Measurements from ENCODE around the gene TAF1L.

TAF1L gene

DNA sequence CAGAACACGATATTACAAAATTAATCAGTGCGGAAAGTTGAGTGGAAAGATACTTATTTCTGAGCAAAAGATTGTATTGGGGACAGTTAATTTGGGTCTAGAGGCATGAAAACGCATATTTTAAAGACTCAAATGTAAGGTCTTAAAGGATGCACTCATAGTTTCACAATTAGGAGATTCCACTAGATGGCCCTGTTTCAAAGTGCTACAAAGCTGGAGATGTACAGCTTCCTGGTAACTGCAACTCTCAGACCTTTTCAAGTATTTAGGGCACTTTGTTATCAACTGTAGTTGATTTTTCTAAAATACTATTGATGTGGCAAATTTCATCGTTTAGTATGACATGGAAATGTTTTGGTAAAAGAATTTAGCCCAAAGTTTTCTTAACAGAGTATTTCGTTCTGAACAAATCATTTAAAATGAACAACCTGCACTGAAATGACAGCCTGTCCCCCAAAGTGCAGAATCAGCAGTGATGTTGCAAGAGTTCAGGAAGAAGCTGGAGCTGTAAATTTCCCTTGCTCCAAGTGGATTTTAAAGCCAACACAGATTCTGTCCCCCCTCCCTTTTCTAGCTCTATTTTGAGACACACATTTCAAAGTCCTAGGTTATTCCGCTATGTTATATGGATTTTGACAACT, 46.3 kb downstream of the TAF1L start:
- no peak for DNase-seq (ENCODE audit: low read depth)

DNA sequence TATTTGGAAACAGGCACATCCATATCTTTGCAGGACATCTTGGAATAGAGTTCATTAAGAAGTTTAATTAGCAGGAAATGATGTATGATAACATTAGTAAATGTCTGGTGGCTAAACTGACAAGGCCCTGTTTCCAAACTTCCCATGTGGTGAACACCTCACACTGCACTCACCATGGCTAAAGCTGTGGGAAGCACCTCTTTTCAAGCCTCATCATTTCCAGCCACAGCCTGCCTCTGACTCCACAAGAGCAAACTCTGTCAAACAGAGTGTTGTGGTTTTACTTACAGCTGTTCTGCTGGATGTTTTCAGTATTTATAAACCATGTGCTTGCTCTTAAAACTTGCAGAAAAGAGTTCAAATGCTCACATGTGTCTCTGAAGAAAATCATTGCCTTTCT, 47.6 kb downstream of the TAF1L start:
- DNase-seq (ENCODE audit: low read depth) = no peak

DNA sequence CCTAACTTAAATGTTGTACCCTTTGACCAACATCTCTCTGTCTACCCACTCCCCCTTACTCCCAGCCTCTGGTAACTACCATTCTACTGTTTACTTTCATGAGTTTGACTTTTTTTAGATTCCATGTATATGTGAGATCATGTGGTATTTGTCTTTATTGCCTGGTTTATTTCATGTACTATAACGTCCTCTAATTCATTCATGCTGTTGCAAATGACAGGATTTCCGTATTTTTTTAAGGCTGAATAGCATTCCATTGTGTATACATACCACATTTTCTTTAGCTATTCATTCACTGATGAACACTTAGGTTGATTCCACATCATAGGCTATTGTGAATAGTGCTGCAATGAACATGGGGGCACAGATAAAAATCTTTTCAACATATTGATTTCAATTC, 50.7 kb downstream of the TAF1L start:
- no peak for DNase-seq (ENCODE audit: low read depth)

DNA sequence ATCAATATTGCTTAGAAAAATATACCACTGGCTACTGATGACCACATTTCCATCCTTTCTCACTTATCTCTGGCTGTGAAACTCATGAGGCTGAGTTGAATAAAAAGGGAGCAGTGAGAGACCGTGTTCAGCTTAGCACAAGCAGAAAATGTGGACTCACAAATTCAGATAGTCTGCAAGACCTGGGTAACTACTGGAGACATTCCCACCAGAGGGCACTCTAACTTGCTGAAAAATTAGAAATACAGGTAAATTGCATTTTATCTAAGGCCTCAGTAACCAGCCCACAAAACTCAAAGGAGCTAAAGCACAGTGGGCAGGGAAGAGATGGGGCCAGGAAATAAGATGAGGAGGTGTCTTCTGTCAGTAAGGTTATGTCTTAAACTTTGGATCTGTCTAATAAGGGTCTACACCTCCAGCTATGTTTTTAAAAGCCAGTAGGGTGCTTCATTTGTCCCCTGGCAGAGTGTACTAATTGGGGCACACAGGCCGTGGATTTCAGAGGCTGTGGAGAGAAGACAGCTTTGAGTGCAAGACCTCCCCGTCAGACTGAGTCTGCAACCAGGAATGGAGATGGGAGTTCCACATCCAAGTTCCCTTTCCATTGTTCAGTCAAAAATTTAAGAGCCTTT, 53.8 kb downstream of the TAF1L start:
- no peak for DNase-seq (ENCODE audit: low read depth)

DNA sequence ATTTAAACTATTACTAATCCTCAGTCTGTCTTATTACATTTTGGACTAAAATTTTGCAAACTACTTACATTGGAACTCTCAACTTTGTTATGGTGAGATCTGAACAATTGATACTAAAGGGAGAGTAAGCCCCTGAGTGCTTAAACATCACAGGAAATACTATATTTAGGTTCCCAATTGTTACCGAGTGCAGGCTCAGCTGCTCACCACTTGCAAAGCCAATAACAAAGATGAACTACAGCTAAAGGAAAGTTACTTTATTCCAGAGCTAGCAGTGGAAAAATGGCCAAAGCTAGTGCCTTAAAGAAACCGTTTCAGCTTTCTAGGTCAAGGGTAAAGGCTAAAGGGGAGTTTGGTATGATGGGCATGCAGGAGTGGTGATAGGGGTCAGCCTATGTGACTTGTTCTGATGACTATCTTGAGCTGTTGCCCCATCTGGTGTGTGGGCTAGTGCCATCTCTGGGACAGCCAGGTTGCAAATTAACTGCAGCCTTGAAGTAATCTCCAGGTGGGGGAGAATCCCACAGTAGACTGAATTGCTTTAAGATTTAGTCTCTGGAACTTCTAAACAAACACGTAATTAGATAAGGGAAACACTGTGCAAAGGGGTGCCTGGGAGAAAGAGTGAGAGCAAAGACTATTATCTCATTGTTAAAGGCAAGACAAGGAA, 54.7 kb downstream of the TAF1L start:
- no peak for DNase-seq (ENCODE audit: low read depth)

DNA sequence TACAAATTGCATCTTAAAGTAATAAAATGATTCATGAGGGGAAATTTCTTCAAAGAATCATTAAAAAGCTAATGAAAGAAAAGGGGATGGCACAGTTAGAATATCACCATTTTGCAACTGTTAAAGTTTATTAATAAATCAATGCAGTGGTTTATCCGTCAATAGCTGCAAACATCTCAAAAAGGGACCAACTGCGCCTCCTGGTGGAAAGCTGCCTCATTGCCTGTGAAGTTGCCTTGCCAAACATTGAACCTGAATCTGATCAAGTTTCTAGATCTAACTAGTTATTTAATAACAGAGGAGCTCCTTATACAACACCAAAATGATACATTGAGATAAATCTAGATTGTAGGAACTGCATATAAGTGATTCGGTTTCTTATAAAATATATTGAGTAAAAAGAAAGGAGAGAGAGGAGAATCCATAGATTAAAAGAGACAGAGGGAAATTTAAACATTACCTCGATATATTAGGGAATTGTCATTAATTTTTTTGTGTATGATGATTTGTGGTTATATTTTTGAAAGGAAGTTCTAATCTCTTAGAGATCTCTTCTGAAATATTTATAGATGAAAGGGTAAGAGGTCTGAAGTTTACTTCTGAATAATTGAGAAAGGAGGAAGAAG, 55.6 kb downstream of the TAF1L start:
- no peak for DNase-seq (ENCODE audit: low read depth)

Measured in HS-5 (cell line).